ENCODE measurements around the gene ZACN. TPM values are rescaled to one million over a fixed set of nuclear protein-coding genes. Genes with fewer than 3 reads are reported as not detected.

Gene ZACN
- total and polyA plus RNA-seq, 8 donors = 0.12 to 27.5 (median 17.8) TPM; not detected in 1

DNA sequence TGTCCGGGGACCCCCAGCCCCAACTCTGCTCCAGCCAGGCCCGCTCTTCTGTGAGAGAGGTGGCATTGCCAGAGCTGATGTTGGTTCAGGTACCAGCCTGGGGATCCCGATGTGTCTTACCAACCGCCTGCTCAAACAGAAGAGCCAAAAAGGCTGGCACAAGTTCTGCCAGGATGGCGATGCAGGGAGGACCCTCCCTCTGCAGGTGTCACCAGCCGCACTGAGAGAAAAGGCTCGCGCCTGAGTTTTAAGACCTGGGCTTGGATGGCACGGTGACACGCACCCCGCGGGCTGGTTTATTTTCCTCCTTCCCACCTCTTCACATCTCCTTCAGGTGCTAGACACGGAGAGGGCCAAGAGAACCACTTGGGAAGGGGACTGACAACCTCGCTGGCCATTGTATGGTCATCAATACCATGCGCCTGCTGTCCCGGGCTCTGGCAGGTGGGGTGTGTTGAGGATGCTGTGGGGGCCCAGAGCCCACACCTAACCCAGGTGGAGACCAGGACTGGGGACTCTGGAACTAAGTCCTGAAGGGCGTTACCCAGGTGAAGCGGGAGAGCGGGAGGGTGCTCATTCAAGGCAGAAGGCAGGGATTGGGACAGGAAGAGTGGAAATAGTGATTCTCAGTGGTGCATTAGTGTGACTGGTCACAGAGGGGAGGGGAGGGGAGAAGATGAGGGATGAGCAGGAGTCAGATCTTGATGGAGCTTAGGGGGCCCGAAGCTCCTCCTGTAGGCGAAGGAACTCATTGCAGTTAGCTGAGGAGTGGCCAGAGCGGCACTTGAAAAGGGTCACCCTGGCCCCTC is 45.8 kb downstream of the ZACN start:
- intact Hi-C loops (cut with DNase I) = loop anchor here in 1 of 2 donors (5.0 kb wide), 2 partner anchors 53 to 158 kb away; no protein-coding TSS in a partner anchor
- Histone ChIP-seq H3K9me3 (no peaks in the 10 kb centered on the region), H3K36me3 (no peaks in the 10 kb centered on the region), H3K4me3 (no peak overlapping the region), H3K27ac (no peak overlapping the region), H3K4me1 (peaks cover 3 to 9% of the 10 kb centered on the region in 2 donors), H3K27me3 (peaks cover 0 to 6% of the 10 kb centered on the region in 2 donors)
- no peak for DNase-seq
- ATAC-seq = no peak
- no peak for TF ChIP-seq CTCF (IDR thresholded peaks at IDR 0.05)

DNA sequence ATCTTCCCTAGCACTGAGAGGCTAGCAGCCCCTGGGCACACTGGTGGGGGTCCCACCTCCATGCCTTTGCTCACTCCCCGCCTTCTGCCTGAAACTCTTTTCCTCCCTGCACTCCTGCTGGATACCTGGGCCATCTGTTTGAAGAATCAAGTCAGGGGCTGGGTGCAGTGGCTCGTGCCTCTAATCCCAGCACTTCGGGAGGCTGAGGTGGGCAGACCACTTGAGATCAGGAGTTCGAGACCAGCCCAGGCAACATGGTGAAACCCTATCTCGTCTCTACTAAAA is 46.4 kb downstream of the ZACN start:
- Histone ChIP-seq H3K36me3 (no peaks in the 10 kb centered on the region), H3K9me3 (no peaks in the 10 kb centered on the region), H3K27me3 (peaks cover 0 to 6% of the 10 kb centered on the region in 2 donors), H3K4me3 (no peak overlapping the region), H3K27ac (no peak overlapping the region), H3K4me1 (peaks cover 3 to 9% of the 10 kb centered on the region in 2 donors)
- no peak for ATAC-seq
- intact Hi-C loops (cut with DNase I) = no loop called here
- no peak for DNase-seq
- TF ChIP-seq CTCF (IDR thresholded peaks at IDR 0.05) = no peak

DNA sequence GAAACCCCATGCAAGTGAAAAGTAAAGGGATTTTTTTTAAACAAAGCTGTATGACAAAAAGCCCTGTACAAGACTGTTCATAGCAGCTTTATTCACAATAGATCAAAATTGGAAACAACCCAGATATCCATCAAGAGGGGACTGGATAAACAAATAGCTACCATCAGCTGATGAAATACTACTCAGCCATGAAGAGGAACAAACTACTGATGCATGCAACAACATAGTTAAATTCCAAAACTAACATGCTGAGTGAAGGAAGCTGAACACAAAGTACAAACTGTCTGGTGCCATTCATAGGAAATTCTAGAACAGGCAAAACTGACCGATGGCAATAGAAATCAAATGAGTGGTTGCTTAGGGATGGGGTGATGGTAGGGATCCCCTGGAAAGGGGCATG is 46.9 kb downstream of the ZACN start:
- DNase-seq (no peak), ATAC-seq (no peak)
- Histone ChIP-seq H3K36me3 (no peaks in the 10 kb centered on the region), H3K9me3 (no peaks in the 10 kb centered on the region), H3K27me3 (peaks cover 0 to 9% of the 10 kb centered on the region in 2 donors), H3K4me3 (no peak overlapping the region), H3K27ac (no peak overlapping the region), H3K4me1 (peaks cover 3 to 9% of the 10 kb centered on the region in 2 donors)
- no peak for TF ChIP-seq CTCF (IDR thresholded peaks at IDR 0.05)
- intact Hi-C loops (cut with DNase I) = no loop called here

DNA sequence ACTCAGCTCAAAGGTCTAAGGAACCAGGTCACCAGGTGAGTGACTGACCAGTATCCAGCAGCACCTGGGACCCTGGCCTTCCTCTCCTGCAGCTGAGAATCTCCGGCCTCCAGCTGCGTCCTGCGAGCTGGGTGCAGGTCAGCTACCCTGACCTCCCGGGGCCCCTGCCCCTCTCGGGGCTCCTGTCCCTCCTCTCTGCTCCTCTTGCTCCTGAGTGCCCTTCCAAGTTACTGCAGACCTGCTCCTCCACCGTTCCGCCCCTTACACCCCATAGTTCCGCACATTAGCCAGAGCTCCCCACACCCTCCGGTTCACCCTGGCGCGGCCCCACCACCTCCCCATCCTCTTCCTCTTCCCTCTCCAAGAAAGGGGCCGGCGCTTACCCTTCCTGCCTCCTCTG is 51.5 kb downstream of the ZACN start:
- Histone ChIP-seq H3K4me3 (no peak overlapping the region), H3K27me3 (peaks cover 4 to 19% of the 10 kb centered on the region in 2 donors), H3K4me1 (peaks cover 0 to 12% of the 10 kb centered on the region in 2 donors), H3K36me3 (no peaks in the 10 kb centered on the region), H3K9me3 (no peaks in the 10 kb centered on the region), H3K27ac (no peak overlapping the region)
- no peak for DNase-seq
- no peak for TF ChIP-seq CTCF (IDR thresholded peaks at IDR 0.05)
- ATAC-seq = no peak
- intact Hi-C loops (cut with DNase I) = no loop called here

DNA sequence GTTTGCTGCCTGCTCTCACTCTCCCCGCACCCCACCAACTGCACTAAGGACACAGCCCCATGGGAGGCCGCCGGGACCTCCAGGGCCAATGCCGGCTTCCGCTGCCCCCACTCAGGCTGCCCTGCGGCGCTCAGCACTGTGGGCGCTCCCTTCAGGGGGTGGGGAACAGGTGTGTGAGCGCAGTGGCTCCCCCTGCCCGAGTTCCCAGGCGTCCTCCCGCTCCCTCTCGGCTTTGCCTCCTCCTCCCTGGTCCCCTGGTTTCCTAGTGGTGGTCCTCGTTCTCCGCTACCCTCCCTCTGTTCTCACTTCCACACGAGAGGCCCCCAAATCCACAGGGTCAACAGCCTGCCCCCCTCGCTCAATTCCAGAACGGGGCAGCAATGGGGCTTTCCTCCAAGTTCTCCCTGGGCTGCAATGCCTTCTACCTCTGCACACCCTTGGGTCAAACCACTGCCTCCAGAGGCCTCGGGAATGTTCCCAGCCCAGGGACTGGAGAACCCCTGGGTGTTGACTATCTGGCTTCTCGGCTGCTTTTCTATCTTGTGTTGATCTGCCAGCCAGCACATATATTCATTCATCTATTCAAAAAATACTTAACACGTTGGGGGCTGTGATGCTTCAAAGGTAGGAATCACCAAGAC is 52.2 kb downstream of the ZACN start:
- intact Hi-C loops (cut with DNase I) = no loop called here
- H3K27ac ChIP-seq = no peak overlapping the region
- H3K4me3 ChIP-seq = no peak overlapping the region
- H3K27me3 ChIP-seq = peaks cover 4 to 19% of the 10 kb centered on the region in 2 donors
- no peak for ATAC-seq
- H3K36me3 ChIP-seq = no peaks in the 10 kb centered on the region
- TF ChIP-seq CTCF (IDR thresholded peaks at IDR 0.05) = no peak
- DNase-seq = peak in 1 of 4 donors; percentile 67
- H3K9me3 ChIP-seq = no peaks in the 10 kb centered on the region
- peaks cover 0 to 12% of the 10 kb centered on the region in 2 donors for H3K4me1 ChIP-seq

Data from left lung (tissue), 10 donors.